ENCODE measurements around the gene DNAH14. TPM values are rescaled to one million over a fixed set of nuclear protein-coding genes. Genes with fewer than 3 reads are reported as not detected.

The DNAH14 gene
- total and polyA plus RNA-seq, 2 experiments from 2014 or later = 55.3 to 80.2 TPM

DNA sequence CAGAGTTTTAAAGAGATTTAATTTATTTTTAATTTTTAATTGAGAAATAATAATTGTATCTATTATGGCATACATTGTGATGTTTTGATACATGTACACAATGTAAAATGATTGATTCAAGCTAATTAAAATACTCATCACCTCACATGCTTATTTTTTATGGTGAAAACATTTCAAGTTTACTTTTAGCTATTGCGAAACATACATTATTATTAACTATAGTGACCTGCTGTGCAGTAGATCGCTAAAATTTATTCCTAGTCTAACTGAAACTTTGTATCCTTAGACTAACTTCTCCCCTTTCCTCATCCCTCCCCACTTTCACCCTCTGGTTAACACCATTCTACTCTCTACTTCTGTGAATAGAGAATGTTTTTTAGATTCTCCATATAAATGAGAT is 191.6 kb downstream of the DNAH14 start:
- H3K4me1 Mint-ChIP-seq = peaks cover 9% of the 10 kb centered on the region; the same call in 2 of the 3 replicates
- DNase-seq (ENCODE audit: low spot score) (no peak), ATAC-seq (no peak)
- Histone ChIP-seq H3K4me2 (no peak overlapping the region), H3K4me3 (no peak overlapping the region), H3K27me3 (ENCODE audit: insufficient read depth) (no peaks in the 10 kb centered on the region), H3K36me3 (ENCODE audit: insufficient read depth) (no peaks in the 10 kb centered on the region), H3K9me2 (ENCODE audit: insufficient read depth) (no peaks in the 10 kb centered on the region), H3K79me2 (replicated peaks; ENCODE audit: insufficient read depth) (no peaks in the 10 kb centered on the region), H3K27ac (ENCODE audit: low read depth) (no peak overlapping the region), H3K4me1 (ENCODE audit: insufficient read depth) (peaks cover 10% of the 10 kb centered on the region), H2AFZ (no peak overlapping the region), H4K20me1 (replicated peaks; ENCODE audit: insufficient read depth) (no peaks in the 10 kb centered on the region), H3F3A (replicated peaks; ENCODE audit: low read depth) (no peaks in the 10 kb centered on the region)
- peaks cover 9% of the 10 kb centered on the region for H3K36me3 Mint-ChIP-seq (ENCODE audit: low read depth)
- H3K4me3 Mint-ChIP-seq = no peak overlapping the region
- H3K9me3 Mint-ChIP-seq = no peaks in the 10 kb centered on the region
- H3K27me3 Mint-ChIP-seq (ENCODE audit: insufficient read depth, low read depth, poor library complexity) = no peaks in the 10 kb centered on the region
- no peak overlapping the region for H3K27ac Mint-ChIP-seq
- TF ChIP-seq EZH2 (IDR thresholded peaks at IDR 0.05; ENCODE audit: low read depth, unreplicated experiment) = no peak
- TF ChIP-seq, protein P1, sequence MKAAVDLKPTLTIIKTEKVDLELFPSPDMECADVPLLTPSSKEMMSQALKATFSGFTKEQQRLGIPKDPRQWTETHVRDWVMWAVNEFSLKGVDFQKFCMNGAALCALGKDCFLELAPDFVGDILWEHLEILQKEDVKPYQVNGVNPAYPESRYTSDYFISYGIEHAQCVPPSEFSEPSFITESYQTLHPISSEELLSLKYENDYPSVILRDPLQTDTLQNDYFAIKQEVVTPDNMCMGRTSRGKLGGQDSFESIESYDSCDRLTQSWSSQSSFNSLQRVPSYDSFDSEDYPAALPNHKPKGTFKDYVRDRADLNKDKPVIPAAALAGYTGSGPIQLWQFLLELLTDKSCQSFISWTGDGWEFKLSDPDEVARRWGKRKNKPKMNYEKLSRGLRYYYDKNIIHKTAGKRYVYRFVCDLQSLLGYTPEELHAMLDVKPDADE (IDR thresholded peaks at IDR 0.05) = no peak
- TF ChIP-seq ZNF462 (CRISPR knock-in tag; IDR thresholded peaks at IDR 0.05) = no peak
- no peak for TF ChIP-seq EZH2phosphoT487 (IDR thresholded peaks at IDR 0.05; ENCODE audit: unreplicated experiment)
- TF ChIP-seq STAT1 (IDR thresholded peaks at IDR 0.05; ENCODE audit: unreplicated experiment) = no peak
- no peak for TF ChIP-seq POLR2AphosphoS5 (IDR thresholded peaks at IDR 0.05; ENCODE audit: low read depth)
- no peak for TF ChIP-seq ZNF331 (CRISPR knock-in tag; IDR thresholded peaks at IDR 0.05; ENCODE audit: low read depth)
- no peak for TF ChIP-seq NANOG (IDR thresholded peaks at IDR 0.05; ENCODE audit: borderline replicate concordance)
- TF ChIP-seq, protein P2, sequence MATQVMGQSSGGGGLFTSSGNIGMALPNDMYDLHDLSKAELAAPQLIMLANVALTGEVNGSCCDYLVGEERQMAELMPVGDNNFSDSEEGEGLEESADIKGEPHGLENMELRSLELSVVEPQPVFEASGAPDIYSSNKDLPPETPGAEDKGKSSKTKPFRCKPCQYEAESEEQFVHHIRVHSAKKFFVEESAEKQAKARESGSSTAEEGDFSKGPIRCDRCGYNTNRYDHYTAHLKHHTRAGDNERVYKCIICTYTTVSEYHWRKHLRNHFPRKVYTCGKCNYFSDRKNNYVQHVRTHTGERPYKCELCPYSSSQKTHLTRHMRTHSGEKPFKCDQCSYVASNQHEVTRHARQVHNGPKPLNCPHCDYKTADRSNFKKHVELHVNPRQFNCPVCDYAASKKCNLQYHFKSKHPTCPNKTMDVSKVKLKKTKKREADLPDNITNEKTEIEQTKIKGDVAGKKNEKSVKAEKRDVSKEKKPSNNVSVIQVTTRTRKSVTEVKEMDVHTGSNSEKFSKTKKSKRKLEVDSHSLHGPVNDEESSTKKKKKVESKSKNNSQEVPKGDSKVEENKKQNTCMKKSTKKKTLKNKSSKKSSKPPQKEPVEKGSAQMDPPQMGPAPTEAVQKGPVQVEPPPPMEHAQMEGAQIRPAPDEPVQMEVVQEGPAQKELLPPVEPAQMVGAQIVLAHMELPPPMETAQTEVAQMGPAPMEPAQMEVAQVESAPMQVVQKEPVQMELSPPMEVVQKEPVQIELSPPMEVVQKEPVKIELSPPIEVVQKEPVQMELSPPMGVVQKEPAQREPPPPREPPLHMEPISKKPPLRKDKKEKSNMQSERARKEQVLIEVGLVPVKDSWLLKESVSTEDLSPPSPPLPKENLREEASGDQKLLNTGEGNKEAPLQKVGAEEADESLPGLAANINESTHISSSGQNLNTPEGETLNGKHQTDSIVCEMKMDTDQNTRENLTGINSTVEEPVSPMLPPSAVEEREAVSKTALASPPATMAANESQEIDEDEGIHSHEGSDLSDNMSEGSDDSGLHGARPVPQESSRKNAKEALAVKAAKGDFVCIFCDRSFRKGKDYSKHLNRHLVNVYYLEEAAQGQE (IDR thresholded peaks at IDR 0.05; ENCODE audit: unreplicated experiment) = no peak
- no peak for TF ChIP-seq ZNF114 (CRISPR knock-in tag; IDR thresholded peaks at IDR 0.05)
- TF ChIP-seq, protein P3, sequence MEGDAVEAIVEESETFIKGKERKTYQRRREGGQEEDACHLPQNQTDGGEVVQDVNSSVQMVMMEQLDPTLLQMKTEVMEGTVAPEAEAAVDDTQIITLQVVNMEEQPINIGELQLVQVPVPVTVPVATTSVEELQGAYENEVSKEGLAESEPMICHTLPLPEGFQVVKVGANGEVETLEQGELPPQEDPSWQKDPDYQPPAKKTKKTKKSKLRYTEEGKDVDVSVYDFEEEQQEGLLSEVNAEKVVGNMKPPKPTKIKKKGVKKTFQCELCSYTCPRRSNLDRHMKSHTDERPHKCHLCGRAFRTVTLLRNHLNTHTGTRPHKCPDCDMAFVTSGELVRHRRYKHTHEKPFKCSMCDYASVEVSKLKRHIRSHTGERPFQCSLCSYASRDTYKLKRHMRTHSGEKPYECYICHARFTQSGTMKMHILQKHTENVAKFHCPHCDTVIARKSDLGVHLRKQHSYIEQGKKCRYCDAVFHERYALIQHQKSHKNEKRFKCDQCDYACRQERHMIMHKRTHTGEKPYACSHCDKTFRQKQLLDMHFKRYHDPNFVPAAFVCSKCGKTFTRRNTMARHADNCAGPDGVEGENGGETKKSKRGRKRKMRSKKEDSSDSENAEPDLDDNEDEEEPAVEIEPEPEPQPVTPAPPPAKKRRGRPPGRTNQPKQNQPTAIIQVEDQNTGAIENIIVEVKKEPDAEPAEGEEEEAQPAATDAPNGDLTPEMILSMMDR (conservative IDR thresholded peaks at IDR 0.05; ENCODE audit: low read depth in 2 of 2) = no peak

Data from GM23338 (cell line).